SK-N-SH (cell line): ENCODE results near the gene OR2AE1. TPM values are rescaled to one million over a fixed set of nuclear protein-coding genes. Genes with fewer than 3 reads are reported as not detected.
"Not testable (repeated sequence)": the region's sequence is repeated elsewhere in the genome, so short reads cannot be mapped to it uniquely, and the experiment has no call there.

ENCODE experiments used
- CTCF ChIA-PET: fragments of 300-600, 350-600 bp; formaldehyde crosslinking; extraction: SDS; loops from one replicate; lab custom pipeline; 2021; lab: Yijun Ruan, JAX
- POLR2A ChIA-PET: fragments of 350-600 bp; sonication (Branson Sonifier 250); formaldehyde crosslinking; extraction: SDS; loops from one replicate; lab custom pipeline; 2020; ENCODE audit warnings: antibody characterized with exemption, inconsistent platforms; lab: Yijun Ruan, JAX
- DNase-seq: peaks from one replicate; pipeline ENCODE4 v3.0.0; 2012
- H2AFZ ChIP-seq: fragments of 200-600 bp; sonication (generic); 2 replicates; pipeline ENCODE4 v1.8.1; 2016; ENCODE audit warnings: antibody characterized with exemption, mild to moderate bottlenecking, low read depth
- H3F3A ChIP-seq: fragments of 200-600 bp; sonication (generic); replicated peaks from 2 replicates; pipeline ENCODE3; 2016; ENCODE audit warnings: antibody characterized with exemption, mild to moderate bottlenecking; ENCODE audit not compliant: insufficient read depth
- H3K27ac ChIP-seq, 2 experiments: fragments of 200-500 bp in 1 of 2; fragments of 200-600 bp in 1 of 2; sonication (Bioruptor generic) in 1 of 2; sonication (generic), shearing (Covaris generic) in 1 of 2; 2 replicates each; pipeline versions ENCODE4 v1.5.1 to v1.6.1; 2014 to 2016; ENCODE audit warnings: low read depth in 2 of 2, inconsistent platforms in 1 of 2, low read length in 1 of 2, mild to moderate bottlenecking in 1 of 2, mixed read lengths in 1 of 2
- H3K27me3 ChIP-seq: fragments of 200-600 bp; sonication (generic), shearing (Covaris generic); 2 replicates; pipeline ENCODE4 v1.6.1; 2016; ENCODE audit warnings: mixed run types; ENCODE audit not compliant: insufficient read depth
- H3K36me3 ChIP-seq, 2 experiments: fragments of 200-500 bp in 1 of 2; fragments of 200-600 bp in 1 of 2; sonication (Bioruptor generic) in 1 of 2; sonication (generic) in 1 of 2; replicated peaks in 1 of 2; 2 replicates each; pipeline versions ENCODE3 to v1.5.1; 2014 to 2016; ENCODE audit warnings: low read length in 1 of 2, mild to moderate bottlenecking in 1 of 2; ENCODE audit not compliant: insufficient read depth in 2 of 2, control insufficient read depth in 1 of 2
- H3K4me1 ChIP-seq, 2 experiments: fragments of 200-500 bp in 1 of 2; fragments of 200-600 bp in 1 of 2; sonication (Bioruptor generic) in 1 of 2; sonication (generic), shearing (Covaris generic) in 1 of 2; 2 replicates each; pipeline versions ENCODE4 v1.5.1 to v1.6.1; 2014 to 2016; ENCODE audit warnings: low read depth in 1 of 2, low read length in 1 of 2, mixed run types in 1 of 2; ENCODE audit not compliant: insufficient read depth in 2 of 2, control insufficient read depth in 1 of 2
- H3K4me2 ChIP-seq: fragments of 200-600 bp; sonication (generic), shearing (Covaris generic); 2 replicates; pipeline ENCODE4 v1.6.1; 2017; ENCODE audit warnings: mixed run types
- H3K4me3 ChIP-seq, 2 experiments: fragments of 200-500 bp in 1 of 2; fragments of 200-600 bp in 1 of 2; sonication (Bioruptor generic) in 1 of 2; sonication (generic), shearing (Covaris generic) in 1 of 2; 2 replicates each; pipeline versions ENCODE4 v1.5.1 to v1.8.1; 2014 to 2016; ENCODE audit warnings: low read depth in 2 of 2, inconsistent platforms in 1 of 2, low read length in 1 of 2, mild to moderate bottlenecking in 1 of 2, mixed read lengths in 1 of 2, moderate library complexity in 1 of 2
- H3K79me2 ChIP-seq: fragments of 200-600 bp; sonication (generic); 2 replicates; pipeline ENCODE4 v1.8.1; 2017; ENCODE audit warnings: mild to moderate bottlenecking; ENCODE audit not compliant: insufficient read depth
- H3K9ac ChIP-seq: fragments of 200-600 bp; sonication (generic); 2 replicates; pipeline ENCODE4 v1.6.1; 2017; ENCODE audit warnings: mixed run types
- H3K9me2 ChIP-seq: fragments of 200-600 bp; sonication (generic); 2 replicates; pipeline ENCODE4 v1.6.1; 2017; ENCODE audit warnings: mixed run types
- H3K9me3 ChIP-seq: fragments of 200-600 bp; sonication (generic); 2 replicates; pipeline ENCODE4 v1.6.1; 2017; ENCODE audit warnings: mixed run types, mild to moderate bottlenecking, moderate library complexity
- H4K20me1 ChIP-seq: fragments of 200-600 bp; sonication (generic); 2 replicates; pipeline ENCODE4 v1.6.1; 2017; ENCODE audit warnings: mild to moderate bottlenecking, mixed run types; ENCODE audit not compliant: insufficient read depth
- FOXM1 ChIP-seq: IDR thresholded peaks from 2 replicates; pipeline ENCODE4 v1.4.0; 2012; ENCODE audit warnings: low read depth, mild to moderate bottlenecking
- GABPA ChIP-seq: IDR thresholded peaks from 2 replicates; pipeline ENCODE4 v1.4.0; 2012; ENCODE audit warnings: low read depth, mild to moderate bottlenecking
- GATA2 ChIP-seq: sonication (generic); formaldehyde crosslinking; IDR thresholded peaks from 2 replicates; pipeline ENCODE4 v1.5.0; 2020; ENCODE audit warnings: mild to moderate bottlenecking, missing genetic modification reagents
- JUND ChIP-seq: IDR thresholded peaks from 2 replicates; pipeline ENCODE4 v1.4.0; 2012
- MEF2A ChIP-seq: IDR thresholded peaks from 2 replicates; pipeline ENCODE4 v1.4.0; 2012; ENCODE audit warnings: low read depth, borderline replicate concordance
- NFIC ChIP-seq: IDR thresholded peaks from 2 replicates; pipeline ENCODE4 v1.4.0; 2012; ENCODE audit warnings: borderline replicate concordance
- POLR2AphosphoS5 ChIP-seq: IDR thresholded peaks from 2 replicates; pipeline ENCODE4 v1.6.1; 2012; ENCODE audit warnings: low read depth, low read length
- RAD21 ChIP-seq: IDR thresholded peaks from 2 replicates; pipeline ENCODE4 v1.6.1; 2012; ENCODE audit warnings: mild to moderate bottlenecking, low read length
- RCOR1 ChIP-seq: fragments of 150-350 bp; IDR thresholded peaks from 2 replicates; pipeline ENCODE4 v1.6.1; 2017; ENCODE audit warnings: antibody characterized with exemption, low read length
- SIN3A ChIP-seq: IDR thresholded peaks from 2 replicates; pipeline ENCODE4 v1.6.1; 2012; ENCODE audit warnings: low read depth, mild to moderate bottlenecking, low read length, moderate library complexity, borderline replicate concordance
- SMC3 ChIP-seq: IDR thresholded peaks from 2 replicates; pipeline ENCODE4 v1.6.1; 2012; ENCODE audit warnings: low read depth, low read length, improper control_type of control experiment
- TEAD4 ChIP-seq: IDR thresholded peaks from 2 replicates; pipeline ENCODE4 v1.4.0; 2012; ENCODE audit warnings: mild to moderate bottlenecking, borderline replicate concordance; ENCODE audit not compliant: insufficient read depth
- WGBS: methylation state at CpG from one replicate; pipeline ENCODE4 v1.1.6; 2017; ENCODE audit warnings: low lambda C conversion rate; 5-methylcytosine and 5-hydroxymethylcytosine counted together
- polyA plus RNA-seq, 3 experiments: library from polyadenylated mRNA; depleted of rRNA; stranded (reverse); fragments of >200 nt; gene quantifications; 2 replicates each; pipeline ENCODE4 v1.2.3, GENCODE V29; 2012
- TF ChIP-seq, protein P1 (sequence below): IDR thresholded peaks from 2 replicates; pipeline ENCODE4 v1.4.0; 2012; ENCODE audit warnings: low read depth, borderline replicate concordance
- TF ChIP-seq, protein P2 (sequence below): IDR thresholded peaks from 2 replicates; pipeline ENCODE4 v1.4.0; 2012; ENCODE audit warnings: low read depth, borderline replicate concordance
- TF ChIP-seq, protein P3 (sequence below): fragments of 150-350 bp; IDR thresholded peaks from 2 replicates; pipeline ENCODE4 v1.6.1; 2016; ENCODE audit warnings: mild to moderate bottlenecking, low read depth, low read length

Gene OR2AE1
- polyA plus RNA-seq, 1 of the 3 experiments (the other 2 are of a cell fraction), result not detected

DNA sequence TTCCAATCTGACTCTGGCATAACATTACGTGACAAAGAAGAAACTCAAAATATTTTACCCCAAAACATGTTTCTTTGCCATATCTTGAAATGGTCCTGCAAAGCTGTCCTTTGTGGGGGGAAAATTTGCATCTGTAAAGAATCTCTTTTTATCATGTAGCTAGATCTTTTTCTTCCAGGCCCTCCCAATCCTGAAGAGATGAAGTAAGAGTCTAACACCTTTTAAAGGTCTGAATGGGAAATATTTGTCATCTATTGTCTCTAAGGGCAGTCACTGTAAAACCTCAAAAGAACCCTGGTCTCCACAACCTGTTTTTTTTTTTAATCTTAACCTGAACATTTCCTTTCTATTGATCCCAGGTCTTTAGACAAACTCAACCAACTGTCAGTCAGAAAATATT lies 8.6 kb downstream of the OR2AE1 start:
- Histone ChIP-seq H3K9ac (no peak overlapping the region), H3K4me3 (no peak overlapping the region), H3K4me2 (no peak overlapping the region), H3K36me3 (no peaks in the 10 kb centered on the region), H3K27me3 (peaks cover 5% of the 10 kb centered on the region; the same call in 1 of the 2 replicates), H3K9me3 (no peaks in the 10 kb centered on the region; the same call in 1 of the 2 replicates), H3F3A (no peaks in the 10 kb centered on the region), H3K27ac (no peak overlapping the region), H3K79me2 (no peaks in the 10 kb centered on the region), H3K9me2 (0 out of 2 replicates have a peak, but pooled peaks cover 3% of the 10 kb centered on the region), H4K20me1 (no peaks in the 10 kb centered on the region), H3K4me1 (no peaks in the 10 kb centered on the region), H2AFZ (no peak overlapping the region)
- ChIA-PET CTCF (no interaction called here), POLR2A (no interaction called here)
- no peak for DNase-seq
- 7% methylated on average over 1 of the region's 1 CpG for WGBS
- no peak for TF ChIP-seq JUND
- TF ChIP-seq POLR2AphosphoS5, result no peak
- no peak for TF ChIP-seq SMC3
- TF ChIP-seq, protein P1, sequence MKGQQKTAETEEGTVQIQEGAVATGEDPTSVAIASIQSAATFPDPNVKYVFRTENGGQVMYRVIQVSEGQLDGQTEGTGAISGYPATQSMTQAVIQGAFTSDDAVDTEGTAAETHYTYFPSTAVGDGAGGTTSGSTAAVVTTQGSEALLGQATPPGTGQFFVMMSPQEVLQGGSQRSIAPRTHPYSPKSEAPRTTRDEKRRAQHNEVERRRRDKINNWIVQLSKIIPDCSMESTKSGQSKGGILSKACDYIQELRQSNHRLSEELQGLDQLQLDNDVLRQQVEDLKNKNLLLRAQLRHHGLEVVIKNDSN, result no peak
- TF ChIP-seq SIN3A, result no peak
- no peak for TF ChIP-seq GABPA
- no peak for TF ChIP-seq FOXM1
- no peak for TF ChIP-seq TEAD4
- TF ChIP-seq, protein P2, sequence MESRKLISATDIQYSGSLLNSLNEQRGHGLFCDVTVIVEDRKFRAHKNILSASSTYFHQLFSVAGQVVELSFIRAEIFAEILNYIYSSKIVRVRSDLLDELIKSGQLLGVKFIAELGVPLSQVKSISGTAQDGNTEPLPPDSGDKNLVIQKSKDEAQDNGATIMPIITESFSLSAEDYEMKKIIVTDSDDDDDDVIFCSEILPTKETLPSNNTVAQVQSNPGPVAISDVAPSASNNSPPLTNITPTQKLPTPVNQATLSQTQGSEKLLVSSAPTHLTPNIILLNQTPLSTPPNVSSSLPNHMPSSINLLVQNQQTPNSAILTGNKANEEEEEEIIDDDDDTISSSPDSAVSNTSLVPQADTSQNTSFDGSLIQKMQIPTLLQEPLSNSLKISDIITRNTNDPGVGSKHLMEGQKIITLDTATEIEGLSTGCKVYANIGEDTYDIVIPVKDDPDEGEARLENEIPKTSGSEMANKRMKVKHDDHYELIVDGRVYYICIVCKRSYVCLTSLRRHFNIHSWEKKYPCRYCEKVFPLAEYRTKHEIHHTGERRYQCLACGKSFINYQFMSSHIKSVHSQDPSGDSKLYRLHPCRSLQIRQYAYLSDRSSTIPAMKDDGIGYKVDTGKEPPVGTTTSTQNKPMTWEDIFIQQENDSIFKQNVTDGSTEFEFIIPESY, result no peak
- TF ChIP-seq NFIC, result no peak
- TF ChIP-seq GATA2, result no peak
- TF ChIP-seq RCOR1, result no peak
- TF ChIP-seq, protein P3, sequence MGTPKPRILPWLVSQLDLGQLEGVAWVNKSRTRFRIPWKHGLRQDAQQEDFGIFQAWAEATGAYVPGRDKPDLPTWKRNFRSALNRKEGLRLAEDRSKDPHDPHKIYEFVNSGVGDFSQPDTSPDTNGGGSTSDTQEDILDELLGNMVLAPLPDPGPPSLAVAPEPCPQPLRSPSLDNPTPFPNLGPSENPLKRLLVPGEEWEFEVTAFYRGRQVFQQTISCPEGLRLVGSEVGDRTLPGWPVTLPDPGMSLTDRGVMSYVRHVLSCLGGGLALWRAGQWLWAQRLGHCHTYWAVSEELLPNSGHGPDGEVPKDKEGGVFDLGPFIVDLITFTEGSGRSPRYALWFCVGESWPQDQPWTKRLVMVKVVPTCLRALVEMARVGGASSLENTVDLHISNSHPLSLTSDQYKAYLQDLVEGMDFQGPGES, result no peak
- TF ChIP-seq MEF2A, result no peak
- no peak for TF ChIP-seq RAD21

DNA sequence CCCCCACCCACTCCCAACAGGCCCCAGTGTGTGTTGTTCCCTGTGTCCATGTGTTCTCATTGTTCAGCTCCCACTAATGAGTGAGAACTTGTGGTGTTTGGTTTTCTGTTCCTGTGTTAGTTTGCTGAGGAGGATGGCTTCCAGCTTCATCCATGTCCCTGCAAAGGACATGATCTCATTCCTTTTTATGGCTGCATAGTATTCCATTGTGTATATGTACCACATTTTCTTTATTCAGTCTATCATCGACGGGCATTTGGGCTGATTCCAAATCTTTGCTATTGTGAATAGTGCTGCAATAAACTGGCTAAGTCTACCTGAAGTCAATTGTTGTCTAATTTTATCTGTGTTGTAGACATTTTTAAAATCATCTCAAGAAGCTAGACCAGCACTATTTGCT lies 9.4 kb downstream of the OR2AE1 start:
- H3K4me3 ChIP-seq, H3K9me3 ChIP-seq, H3K27me3 ChIP-seq, DNase-seq, H3K36me3 ChIP-seq, H4K20me1 ChIP-seq, H3K9me2 ChIP-seq, POLR2A ChIA-PET, H3F3A ChIP-seq, H3K27ac ChIP-seq, H3K4me1 ChIP-seq, H2AFZ ChIP-seq, H3K9ac ChIP-seq, H3K79me2 ChIP-seq, H3K4me2 ChIP-seq, CTCF ChIA-PET: not testable (repeated sequence)
- 13% methylated on average over 2 of the region's 2 CpGs for WGBS
